CD4-positive, alpha-beta T cell treated with Interleukin-12 subunit alpha and Interleukin-12 subunit beta, for 1 hour (primary cell): Measurements from ENCODE around the gene PANK1.

ENCODE experiments used
- DNase-seq: peaks from one replicate; pipeline ENCODE4 v3.0.0-alpha.2; 2020

Gene PANK1

DNA sequence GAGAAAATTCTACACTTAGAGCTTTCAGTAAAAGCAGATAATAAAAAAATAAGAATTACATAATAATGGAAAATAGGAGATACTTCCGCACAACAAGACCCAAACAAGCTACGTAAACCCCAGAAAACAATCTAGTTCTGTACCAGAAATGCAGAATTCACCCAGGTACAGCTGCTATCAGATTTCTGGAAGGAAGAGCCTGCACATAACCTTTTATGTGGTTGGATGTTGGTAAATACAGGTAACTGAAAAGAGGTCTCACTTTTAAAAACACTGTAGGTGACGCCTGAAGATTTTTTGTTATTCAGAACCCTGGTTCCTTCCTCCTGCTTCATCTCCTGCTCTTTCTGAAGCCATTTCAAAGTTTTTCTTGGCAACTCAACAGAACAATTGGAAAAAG is 29.9 kb downstream of the PANK1 start:
- DNase-seq, result peak; percentile 20

DNA sequence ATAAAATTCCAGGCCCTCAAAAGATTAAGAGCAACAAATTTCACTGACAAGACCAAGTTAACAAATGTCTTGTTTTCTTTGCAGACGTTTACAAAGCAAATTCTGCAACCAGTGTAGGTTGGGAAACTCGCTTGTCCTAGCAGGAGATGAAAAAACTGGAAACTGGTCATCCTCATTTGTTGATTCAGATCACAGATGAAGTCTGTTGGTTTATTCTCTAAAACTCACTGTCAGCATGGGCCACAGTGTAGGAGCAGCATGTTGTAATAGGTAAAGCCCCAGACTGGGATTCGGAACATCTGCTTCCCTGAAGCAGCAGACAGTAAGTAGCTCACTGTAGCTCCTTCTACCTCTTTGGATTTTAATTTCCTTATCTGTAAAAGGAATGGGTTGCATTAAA is 31.5 kb downstream of the PANK1 start:
- no peak for DNase-seq

DNA sequence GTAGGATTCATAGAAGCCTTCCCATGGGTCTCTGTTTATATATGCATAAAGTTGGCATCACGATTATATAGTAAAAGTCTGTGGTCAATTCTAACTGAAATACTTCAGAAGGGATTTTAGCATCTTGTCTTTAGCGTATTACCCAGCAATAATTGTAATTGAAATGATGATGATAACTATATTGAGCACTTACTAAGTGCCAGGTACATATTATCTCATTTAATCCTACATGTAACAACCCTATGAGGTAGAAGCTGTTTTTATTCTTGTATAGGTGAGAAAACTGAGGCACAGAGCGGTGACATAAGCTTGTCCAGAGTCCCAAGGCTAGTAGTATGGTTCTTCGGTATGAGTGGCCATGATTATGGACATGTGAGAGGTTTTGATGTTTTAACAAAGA is 33.8 kb downstream of the PANK1 start:
- DNase-seq, result no peak

DNA sequence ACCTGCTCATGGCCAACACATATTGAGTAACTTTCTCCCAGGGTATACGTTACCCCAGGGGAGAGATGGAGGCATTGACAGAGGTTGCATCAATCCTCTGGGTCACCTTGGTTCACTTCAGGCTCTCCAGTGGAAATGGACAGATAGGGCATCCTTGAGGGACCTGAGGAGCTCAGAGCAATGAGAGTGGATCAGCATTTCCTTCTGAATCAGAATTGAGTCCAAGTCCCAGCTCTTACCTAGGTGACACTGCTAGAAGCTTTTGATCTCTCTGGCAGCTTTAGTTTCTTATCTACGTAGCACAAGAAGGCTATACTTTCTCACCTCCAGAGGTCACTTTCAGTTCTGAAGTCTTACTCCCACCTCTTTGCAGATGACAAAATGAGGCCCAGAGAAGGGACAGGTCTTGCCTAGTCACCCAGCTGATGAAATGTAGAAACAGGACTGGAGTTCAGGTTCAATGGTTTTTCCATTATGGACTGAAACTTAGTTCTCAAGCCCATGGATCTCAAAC is 35.2 kb downstream of the PANK1 start:
- no peak for DNase-seq

DNA sequence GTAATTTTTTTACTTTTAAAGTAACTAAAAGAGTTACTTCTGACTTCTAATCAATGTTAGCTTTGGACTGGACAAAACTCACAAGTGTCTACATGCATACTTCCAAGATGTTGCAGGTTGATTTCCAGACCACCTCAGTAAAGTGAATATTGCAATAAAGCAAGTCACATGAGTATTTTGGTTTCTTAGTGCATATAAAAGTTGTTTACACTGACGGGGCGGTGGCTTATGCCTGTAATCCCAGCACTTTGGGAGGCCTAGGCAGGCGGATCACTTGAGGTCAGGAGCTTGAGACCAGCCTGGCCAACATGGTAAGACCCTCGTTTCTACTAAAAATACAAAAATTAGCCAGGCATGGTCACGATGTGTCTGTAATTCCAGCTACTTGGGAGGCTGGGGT is 40.8 kb downstream of the PANK1 start:
- DNase-seq, result no peak

DNA sequence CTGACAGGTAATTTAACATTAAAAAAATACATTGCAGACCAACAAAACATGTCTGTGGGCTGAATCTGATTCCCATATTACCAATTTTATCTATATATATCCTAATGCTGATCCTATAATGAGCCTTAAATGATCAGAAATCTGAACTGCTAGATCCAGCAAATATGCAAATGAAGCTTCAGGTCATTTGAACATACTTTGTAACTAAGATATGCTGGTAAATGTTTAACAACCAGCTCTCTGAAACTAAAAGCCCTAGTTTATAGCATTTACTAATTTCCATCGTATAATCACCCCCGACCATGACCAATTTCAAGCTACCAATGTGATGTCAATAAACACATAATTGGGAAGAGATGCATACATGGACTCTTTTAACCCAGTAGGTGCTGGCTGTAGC is 42.1 kb downstream of the PANK1 start:
- no peak for DNase-seq

DNA sequence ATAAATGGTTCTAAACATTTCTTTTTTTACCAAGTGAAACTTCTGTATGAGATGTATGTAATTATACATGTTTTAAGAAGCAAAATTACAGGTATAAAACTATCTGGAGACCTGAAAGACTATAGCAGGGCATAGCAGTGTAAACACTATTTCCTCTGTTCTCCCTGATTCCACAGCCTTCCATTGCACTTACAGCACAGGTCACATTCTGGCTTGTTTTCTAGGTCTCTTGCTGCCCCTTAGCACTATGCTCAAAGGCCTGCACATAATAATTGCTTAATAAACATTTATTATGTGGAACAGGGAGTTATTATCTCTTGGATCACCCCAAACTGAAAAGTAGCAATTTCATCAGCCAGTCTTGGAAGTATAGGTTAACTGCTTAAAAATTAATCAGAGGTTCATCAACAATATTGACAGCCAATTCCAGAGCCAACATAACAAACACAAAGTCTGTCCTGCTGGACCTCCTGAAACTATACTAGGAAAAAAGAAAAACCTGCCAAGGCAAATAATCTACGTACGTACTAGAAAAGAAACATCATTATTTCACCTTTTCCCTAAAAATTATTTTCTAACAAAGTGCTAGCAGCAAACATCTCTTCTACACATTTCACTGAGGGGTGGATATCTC is 43.2 kb downstream of the PANK1 start:
- DNase-seq, result no peak

GRCh38 chr10:89600041-89600440 is 45.0 kb downstream of the PANK1 start:
- no peak for DNase-seq

- no peak for DNase-seq
These were observed 52.0 kb downstream of the PANK1 start for GRCh38 chr10:89593043-89593442.

GRCh38 chr10:89592539-89592938 is 52.5 kb downstream of the PANK1 start:
- no peak for DNase-seq

GRCh38 chr10:89591796-89592271 is 53.2 kb downstream of the PANK1 start:
- DNase-seq, result no peak

DNA sequence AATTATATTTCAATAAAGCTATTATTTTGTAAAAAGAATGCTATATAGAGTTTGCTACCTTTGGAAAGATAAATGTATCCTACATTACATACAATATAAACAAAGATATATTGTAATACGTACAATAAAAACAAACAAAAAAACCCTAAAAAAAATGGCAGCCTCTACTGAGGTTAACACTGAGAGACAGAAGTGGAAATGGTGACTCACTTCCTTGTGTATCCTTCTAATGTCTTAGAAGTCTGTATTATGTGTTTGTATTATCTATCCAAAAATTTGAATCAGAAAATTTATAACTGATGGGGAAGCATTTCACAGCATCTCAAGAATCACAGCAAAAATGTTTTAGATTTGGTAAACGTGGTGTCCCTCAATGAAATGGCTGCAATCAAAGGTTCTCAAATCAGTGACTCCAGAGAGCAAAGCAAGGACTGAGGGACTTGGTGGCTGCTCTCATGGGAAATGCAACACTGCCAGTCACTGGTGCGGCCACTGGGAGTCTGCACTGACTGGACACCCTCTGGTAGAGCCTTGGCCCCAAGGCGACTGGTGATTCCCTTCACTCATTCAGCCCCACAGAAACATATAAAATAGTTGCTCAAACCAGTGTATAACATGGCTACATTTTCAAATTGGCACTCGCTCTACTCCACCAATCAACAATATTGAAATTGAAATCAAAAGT is 53.8 kb downstream of the PANK1 start:
- no peak for DNase-seq

DNA sequence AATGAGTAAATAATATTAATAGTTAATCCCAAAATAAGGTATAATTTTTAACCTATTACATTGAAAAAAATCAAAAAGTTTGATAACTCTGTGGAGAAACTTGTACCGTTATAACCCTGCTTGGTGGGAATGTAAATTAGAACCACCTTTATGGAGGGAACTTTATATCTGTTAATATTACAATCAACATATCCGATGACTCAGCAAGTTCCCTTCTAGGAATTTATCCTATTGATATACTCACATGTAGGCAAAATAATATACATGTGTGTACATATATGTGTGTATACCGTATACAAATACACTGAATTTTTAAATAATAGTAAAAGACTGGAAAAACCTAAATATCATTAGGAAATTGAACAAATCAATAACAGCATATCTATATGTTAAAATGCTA is 54.7 kb downstream of the PANK1 start:
- DNase-seq, result no peak

DNA sequence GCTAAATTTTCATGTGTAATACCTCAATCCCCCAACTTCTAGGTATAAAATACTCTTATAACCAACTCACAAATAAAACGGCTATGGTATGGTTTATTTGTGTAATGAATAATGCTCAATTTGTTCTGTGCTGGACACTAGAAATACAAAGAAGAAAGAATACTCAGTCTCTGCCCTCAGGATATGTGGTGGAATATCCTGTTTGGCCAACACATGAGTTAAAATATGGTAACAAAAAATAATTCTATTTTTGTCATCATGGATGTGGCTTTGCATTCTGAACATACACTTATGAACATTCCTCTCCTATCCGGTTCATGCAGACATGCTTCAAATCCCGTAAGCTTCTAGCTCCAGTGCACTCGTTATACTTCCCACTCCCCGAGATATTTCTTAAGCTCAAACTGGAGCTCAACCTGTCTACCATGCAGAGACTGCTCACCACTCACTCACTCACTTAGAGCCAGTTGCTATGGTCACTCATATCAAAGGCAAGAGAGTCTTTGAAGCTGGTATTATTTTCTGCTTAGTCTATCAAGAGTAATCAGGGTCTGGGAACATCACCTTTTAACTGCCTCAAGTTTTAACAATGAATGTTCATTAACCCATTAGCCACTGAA is 55.8 kb downstream of the PANK1 start:
- DNase-seq, result no peak

- DNase-seq, result no peak
These were observed 56.4 kb downstream of the PANK1 start for GRCh38 chr10:89588671-89589070.

DNA sequence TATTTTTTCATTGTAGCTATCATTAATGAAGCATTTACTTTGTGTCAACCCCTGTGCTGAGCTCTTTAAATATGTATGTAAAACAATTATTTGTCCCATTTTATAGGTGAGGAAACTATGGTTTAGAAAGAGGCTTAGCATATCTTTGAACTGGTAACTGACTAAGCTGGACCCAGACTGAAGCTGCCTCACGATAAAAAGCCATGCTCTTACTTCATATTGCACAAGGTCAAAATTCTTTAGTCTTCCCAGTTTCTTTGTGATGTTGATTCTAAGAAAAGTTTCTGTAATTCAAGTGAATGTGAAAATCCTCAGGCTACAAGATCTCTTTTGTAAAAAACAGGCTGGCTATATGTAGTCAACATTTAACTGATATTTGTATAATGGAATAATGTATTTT is 63.0 kb downstream of the PANK1 start:
- DNase-seq, result no peak

DNA sequence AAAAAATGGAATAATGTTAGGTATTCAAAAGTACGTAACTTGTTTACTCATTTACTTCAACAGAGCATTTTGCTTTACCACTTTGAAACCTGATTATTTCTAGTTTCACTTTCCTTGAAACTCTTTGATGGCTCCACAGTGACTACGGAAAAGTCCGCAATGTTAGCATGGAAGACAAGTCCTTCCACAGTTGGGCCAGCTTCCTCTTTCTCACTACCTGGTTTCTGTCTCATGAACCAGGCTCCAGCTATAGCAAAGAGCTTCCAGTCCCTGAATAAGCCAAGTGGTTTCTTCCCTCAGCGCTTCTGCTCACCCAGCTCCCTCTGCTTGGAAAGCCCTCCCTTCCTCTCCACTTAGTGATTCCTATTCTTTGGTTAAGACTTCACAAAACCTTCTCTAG is 64.8 kb downstream of the PANK1 start:
- no peak for DNase-seq

DNA sequence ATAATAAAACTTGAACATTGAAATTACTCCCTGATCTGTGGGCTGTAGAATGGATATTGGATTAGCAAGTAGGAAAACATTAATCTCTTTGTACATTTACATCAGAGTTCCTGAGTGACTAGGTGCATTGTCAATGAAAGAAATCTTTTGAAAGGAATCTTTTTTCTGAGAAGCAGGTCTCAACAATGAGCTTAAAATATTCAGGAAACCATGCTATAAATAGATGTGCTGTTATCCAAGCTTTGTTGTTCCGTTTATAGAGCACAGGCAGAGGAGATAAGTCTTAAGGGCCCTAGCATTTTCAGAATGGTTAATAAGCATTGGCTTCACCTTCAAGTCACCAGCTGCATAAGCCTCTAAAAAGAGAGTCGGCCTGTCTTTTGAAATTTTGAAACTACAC is 68.3 kb downstream of the PANK1 start:
- no peak for DNase-seq

DNA sequence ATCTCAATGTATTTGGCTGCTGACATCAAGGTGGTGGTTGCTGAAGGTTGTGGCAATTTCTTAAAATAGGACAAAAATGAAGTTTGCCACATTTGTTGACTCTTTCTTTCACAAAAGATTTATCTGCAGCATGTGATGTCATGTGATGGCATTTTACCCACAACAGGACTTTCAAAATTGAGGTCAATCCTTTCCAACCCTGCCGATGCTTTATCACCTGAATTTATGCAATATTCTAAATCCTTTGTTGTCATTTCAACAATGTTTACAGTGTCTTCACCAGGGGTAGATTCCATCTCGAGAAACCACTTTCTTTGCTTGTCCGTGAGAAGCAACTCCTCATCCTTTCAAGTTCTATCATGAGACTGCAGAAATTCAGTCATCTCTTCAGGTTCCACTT is 69.0 kb downstream of the PANK1 start:
- no peak for DNase-seq

DNA sequence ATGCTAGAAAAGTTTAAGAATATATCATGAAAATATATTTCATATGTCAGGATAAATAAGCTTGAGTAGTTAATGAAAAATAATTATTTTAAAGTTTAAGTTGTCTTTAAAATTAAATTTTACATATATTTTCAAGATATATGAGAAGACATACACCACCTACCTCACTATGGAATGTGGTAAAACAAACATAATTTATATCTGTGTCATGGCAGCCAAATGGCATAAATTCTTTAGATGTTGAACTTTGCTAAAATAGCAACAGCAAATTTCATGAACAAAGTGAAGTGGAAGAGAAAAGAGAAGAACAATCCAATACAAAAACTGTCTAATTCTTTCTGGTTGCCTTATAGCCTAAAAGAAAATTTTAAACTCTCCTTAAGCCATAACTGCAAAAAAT is 70.0 kb downstream of the PANK1 start:
- DNase-seq, result no peak

DNA sequence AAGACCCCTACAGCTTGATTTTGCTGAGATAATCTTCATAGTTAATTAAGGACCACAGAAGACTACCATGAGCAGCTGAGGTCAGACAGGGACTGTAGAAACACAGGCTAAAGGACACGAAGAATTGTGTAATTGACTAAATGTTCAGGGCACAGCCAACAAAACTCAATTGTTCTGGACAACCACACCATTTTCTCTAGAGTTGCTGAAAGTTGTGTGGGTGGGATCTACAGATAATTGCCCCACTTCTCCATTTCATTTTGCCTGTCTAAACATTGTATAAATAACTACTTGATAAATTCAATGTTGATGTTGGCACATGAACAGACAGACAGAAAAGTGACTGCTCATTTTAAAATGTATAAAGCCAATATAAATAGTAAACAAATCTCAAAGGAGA is 70.7 kb downstream of the PANK1 start:
- DNase-seq, result no peak

GRCh38 chr10:89567576-89568245 is 77.3 kb downstream of the PANK1 start:
- DNase-seq, result no peak

DNA sequence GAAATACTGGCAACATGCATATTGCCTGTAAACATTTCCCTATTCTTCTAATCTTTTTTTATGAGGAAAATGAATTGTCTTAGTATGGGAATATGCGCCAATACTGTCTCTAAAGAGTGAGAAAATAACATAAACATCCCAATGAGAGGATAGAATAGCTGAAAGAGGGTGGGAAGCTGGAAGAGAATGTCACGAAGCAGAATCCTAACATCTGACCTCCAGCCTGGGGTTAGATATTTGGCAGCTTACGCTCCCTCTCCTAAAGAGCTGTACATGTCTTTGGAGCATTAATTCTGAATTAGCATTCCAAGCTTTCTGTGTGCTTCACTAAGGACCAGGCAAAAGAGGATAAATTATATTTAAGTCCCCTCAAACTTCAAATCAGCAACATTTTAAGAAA is 78.0 kb downstream of the PANK1 start:
- DNase-seq, result no peak
